ENCODE data around the gene AMY2B. TPM values are rescaled to one million over a fixed set of nuclear protein-coding genes. Genes with fewer than 3 reads are reported as not detected.
"Not testable (repeated sequence)": the region's sequence is repeated elsewhere in the genome, so short reads cannot be mapped to it uniquely, and the experiment has no call there.

The AMY2B gene
- total RNA-seq, 2 donors from 2014 or later: 894 to 1,483 TPM

GRCh38 chr1:103616362-103616761 is 45.0 kb downstream of the AMY2B start:
- H3K36me3 ChIP-seq (replicated peaks in 1 of 2; ENCODE audit: insufficient read depth in 1 of 2, low read depth in 2 of 2): no peaks in the 10 kb centered on the region
- H3K27me3 ChIP-seq: no peaks in the 10 kb centered on the region
- H3K27ac ChIP-seq: peak overlapping the region; percentile 69 to 89 (median 82)
- DNase-seq (peak in 3 of 4 donors; percentile 13 to 37 (median 29)), ATAC-seq (peak; percentile 54)
- H3K4me1 ChIP-seq: peaks cover 17% of the 10 kb centered on the region
- 44 to 53% methylated on average over 2 of the region's 2 CpGs for WGBS, 2 donors
- intact Hi-C loops (cut with DNase I): no loop called here
- no peak for TF ChIP-seq CTCF (IDR thresholded peaks at IDR 0.05)
- no peak for TF ChIP-seq POLR2A (IDR thresholded peaks at IDR 0.05)
- no peaks in the 10 kb centered on the region for H3K9me3 ChIP-seq
- H3K4me3 ChIP-seq: no peak overlapping the region

GRCh38 chr1:103616994-103617477 is 45.6 kb downstream of the AMY2B start, which contains the start of gene AMY2A:
Gene AMY2A, plus strand, starts transcription at chr1:103617427. Its CDS starts 14 bp downstream, at chr1:103617441.
- H3K9me3 ChIP-seq; H3K36me3 ChIP-seq (replicated peaks in 1 of 2; ENCODE audit: insufficient read depth in 1 of 2, low read depth in 2 of 2); H3K27me3 ChIP-seq; DNase-seq; intact Hi-C loops (cut with DNase I): not testable (repeated sequence)
- peak; percentile 49 for ATAC-seq
- H3K4me1 ChIP-seq: peaks cover 17% of the 10 kb centered on the region
- H3K4me3 ChIP-seq: peak within 1 kb of the TSS; percentile 7 to 19
- WGBS, 2 donors: 29 to 40% methylated on average over 3 of the region's 3 CpGs
- H3K27ac ChIP-seq: peak within 1 kb of the TSS; percentile 69 to 89 (median 82)

- WGBS, 2 donors: 65% methylated on average over 4 of the region's 4 CpGs; no CpG with 5 or more reads in 1 of the 2 donors
Observed at GRCh38 chr1:103627436-103627835, 56.0 kb downstream of the AMY2B start.

More at GRCh38 chr1:103627436-103627835, 56.0 kb downstream of the AMY2B start:
- intact Hi-C loops (cut with DNase I); H3K9me3 ChIP-seq; H3K36me3 ChIP-seq (replicated peaks in 1 of 2; ENCODE audit: insufficient read depth in 1 of 2, low read depth in 2 of 2); H3K4me3 ChIP-seq; DNase-seq; H3K27ac ChIP-seq; H3K27me3 ChIP-seq; H3K4me1 ChIP-seq: not testable (repeated sequence)
- peak; percentile 66 for ATAC-seq

Other genes starting within 250 kb of the AMY2B start
- gene RNPC3, start 45.9 kb upstream of the AMY2B start, total RNA-seq: 10 to 100 TPM; 42.3 to 74.2 TPM
- over 10,000 TPM in 1 of 2 donors, 1,000 to 10,000 TPM in 1; 4,537 to 10,829 TPM for gene AMY2A, start 45.8 kb downstream of the AMY2B start, total RNA-seq
- gene AMY1A, start 84.2 kb downstream of the AMY2B start, total RNA-seq: not detected
- gene AMY1B, start 124.6 kb downstream of the AMY2B start, total RNA-seq: not detected
- under 1 TPM in 1 of 2 donors, not detected in 1; 0.66 TPM for gene AMY1C, start 178.3 kb downstream of the AMY2B start, total RNA-seq